HG02759 (cell line): Measurements from ENCODE around the gene SEMA3G.

Experiments
- ATAC-seq: cut with Tn5 transposase; IDR thresholded peaks from one replicate; pipeline ENCODE4 v1.9.1; 2021; ENCODE audit warnings: mild to moderate bottlenecking, moderate library complexity; ENCODE audit not compliant: unreplicated experiment

Gene SEMA3G

GRCh38 chr3:52454938-52455282, 10.0 kb upstream of the SEMA3G start:
- ATAC-seq = peak; percentile 13

DNA sequence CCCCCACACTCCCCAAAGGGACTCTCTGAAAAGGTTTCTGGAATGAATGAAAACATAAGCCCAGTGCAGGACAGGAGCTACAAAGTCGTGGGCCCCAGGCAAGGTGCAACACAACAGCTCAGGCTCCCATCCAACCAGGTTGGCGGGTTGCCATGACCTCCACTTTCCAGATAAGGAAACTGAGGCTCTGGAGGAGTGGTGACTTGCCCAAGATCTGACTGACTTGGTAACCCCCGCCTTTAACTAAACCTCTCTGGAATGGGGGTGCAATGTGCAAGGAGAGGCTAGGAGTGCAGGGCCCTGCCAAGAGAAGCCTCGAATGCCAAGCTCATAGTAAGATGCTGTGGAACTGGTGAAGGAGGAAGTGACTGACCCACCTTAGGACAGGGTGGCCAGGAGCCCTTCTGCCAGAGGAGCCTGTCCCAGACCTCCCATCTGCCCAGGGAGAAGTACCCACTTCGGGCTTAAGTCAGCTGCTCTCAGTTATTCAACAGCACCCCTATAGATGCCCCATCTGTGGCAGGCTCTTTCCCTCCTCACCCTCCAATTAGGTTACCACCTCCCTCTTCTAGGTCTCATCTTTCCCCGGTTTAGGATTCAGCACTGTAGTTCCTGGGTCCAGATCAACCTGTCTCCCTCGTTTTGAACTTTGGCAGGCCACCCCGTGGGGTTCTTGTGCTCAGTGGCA, 9.5 kb upstream of the SEMA3G start:
- ATAC-seq = no peak

- no peak for ATAC-seq
These were observed 8.8 kb upstream of the SEMA3G start, which contains the start of gene TNNC1 for GRCh38 chr3:52453496-52454249. Gene TNNC1 (minus strand): TSS chr3:52454041. CDS start chr3:52454015, 26 bp downstream.

- ATAC-seq = no peak
These were observed 7.8 kb upstream of the SEMA3G start for GRCh38 chr3:52452570-52453221.

DNA sequence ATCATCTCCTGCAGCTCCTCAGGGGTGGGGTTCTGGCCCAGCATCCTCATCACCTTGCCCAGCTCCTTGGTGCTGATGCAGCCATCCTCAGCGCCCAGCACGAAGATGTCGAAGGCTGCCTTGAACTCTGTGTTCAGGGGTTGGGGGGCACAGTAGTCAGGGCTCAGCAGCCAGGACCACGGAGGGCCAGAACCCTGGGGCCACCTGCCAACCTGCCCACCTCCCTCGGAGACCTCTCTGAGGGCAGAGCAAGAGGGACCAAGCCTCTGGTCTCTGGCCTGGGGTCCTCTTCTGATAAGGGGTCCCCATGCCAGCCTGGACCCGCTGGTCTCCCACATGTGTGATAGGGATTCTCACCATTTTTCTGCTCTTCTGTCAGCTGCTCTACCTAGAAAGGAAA, 7.2 kb upstream of the SEMA3G start:
- no peak for ATAC-seq

- ATAC-seq = no peak
These were observed 6.6 kb upstream of the SEMA3G start for GRCh38 chr3:52451237-52452083.

GRCh38 chr3:52450489-52451236, 5.8 kb upstream of the SEMA3G start:
- ATAC-seq = no peak

DNA sequence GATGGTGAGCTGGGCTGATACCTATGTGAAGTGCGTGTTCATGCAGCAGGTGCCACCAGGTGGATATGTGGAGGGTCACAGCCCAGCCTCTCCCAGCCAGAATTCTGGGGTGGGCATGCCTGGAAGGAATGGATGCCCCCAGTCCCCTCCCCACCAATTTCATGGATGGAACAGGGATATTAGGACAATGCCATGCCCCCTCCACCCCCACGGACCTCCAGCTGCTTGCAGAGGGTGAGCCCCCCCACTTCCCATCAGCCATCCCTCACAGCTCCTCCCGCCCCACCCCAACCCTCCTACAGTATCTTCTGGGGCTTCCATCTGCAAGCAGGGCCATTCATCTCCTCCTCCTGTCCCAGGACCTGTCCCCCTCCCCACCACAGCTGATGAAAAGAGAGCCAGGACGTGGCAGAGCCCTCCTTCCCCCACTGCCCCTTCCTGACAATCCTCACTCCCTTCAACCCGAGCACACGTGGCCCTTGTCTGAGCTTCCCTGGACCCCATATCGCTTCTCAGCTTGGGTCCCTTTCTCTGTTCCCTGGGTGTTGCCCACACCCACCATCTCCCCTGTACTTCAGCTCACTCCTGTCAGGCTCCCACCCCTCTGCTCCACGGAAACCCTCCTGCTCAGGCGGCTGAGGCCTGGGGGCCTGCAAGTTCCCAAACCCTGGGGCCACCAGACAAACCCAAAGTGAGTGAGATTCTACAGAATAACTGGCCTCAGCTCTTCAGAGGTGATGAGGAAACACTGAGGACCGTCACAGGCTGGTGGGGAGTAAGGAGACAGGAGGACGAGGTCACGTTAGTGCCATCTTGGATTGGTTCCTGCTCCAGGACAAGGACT, 2.8 kb upstream of the SEMA3G start:
- ATAC-seq = no peak

DNA sequence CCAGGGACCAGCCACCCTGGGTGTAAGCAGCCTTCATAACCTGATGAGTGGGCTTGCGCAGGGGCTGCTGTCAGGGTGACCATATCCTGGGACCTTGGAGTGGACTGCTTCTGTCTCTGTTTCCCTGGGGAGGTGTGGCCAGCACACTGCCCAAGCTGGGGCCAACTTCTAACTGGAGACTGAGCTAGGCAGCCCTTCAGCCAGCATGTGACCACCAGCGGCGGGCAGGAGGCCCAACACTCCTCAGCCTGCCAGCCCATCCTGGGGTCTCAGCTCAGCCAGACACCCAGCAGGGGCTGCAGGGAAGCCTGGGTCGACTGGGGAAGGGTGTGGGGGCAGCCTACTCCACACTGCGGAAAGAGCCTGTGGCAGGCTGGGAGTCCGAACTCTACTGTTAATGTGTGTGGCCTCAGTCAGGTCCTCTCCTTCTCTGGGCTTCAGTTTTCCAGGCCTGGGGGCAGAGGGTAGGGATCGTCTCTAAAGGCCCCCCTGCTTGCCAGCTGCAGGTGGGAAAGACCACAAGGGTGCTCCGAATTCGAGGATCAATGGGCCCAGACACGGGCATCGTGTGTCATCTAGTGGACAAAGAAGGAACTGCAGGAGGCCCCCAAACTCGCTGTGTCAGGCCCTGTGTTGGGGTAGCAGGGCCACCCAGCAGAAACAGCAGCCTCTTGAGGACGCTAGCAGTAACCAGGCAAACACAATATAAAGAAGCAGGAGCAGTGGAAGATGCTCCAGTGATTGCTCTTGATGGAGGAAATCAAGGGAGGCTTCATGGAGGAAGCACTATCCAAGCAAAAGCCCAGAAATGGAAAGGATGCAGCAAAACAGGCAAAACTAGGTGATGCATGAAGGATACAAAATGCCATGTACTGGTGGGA, 2.0 kb upstream of the SEMA3G start:
- peak; percentile 50 for ATAC-seq

DNA sequence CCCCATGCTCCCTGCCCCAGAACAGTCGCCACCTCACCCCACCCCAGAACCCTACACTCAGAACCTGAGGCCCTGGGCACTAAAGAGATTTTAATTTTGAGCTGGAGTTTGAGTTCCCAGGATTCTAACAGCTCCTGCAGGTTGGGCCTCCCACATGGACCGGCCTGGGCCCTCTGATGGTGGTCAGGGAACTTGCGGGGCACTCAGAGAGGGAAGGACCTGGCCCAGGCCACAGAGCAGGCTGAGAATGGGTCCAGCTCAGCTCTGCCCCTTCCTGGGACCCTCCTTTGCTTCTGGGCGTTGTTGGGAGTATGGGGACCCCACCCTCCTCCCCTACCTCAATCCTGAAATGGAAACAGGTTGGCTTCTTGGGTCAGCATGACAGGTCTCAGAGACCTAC, 1.1 kb upstream of the SEMA3G start:
- ATAC-seq = no peak

- no peak for ATAC-seq
These were observed 864 bp downstream of the SEMA3G start for GRCh38 chr3:52443791-52444687.

DNA sequence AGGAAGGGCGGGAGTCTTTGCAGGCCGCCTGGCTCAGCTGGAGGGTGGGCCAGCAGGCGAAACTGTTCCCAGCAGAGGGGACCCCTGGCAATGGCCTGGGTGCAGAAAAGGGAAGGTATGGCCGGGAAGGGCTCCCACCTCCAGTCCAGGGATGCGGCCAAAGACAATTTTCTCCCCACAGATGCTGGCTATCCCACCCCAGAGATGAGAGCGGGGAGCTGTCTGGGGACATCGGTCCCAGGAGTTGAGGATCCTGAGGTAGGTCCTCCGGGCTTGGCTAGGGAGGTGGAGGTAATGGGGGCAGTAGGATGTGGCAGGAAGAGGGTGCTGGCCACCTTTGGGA, 1.7 kb downstream of the SEMA3G start:
- no peak for ATAC-seq

DNA sequence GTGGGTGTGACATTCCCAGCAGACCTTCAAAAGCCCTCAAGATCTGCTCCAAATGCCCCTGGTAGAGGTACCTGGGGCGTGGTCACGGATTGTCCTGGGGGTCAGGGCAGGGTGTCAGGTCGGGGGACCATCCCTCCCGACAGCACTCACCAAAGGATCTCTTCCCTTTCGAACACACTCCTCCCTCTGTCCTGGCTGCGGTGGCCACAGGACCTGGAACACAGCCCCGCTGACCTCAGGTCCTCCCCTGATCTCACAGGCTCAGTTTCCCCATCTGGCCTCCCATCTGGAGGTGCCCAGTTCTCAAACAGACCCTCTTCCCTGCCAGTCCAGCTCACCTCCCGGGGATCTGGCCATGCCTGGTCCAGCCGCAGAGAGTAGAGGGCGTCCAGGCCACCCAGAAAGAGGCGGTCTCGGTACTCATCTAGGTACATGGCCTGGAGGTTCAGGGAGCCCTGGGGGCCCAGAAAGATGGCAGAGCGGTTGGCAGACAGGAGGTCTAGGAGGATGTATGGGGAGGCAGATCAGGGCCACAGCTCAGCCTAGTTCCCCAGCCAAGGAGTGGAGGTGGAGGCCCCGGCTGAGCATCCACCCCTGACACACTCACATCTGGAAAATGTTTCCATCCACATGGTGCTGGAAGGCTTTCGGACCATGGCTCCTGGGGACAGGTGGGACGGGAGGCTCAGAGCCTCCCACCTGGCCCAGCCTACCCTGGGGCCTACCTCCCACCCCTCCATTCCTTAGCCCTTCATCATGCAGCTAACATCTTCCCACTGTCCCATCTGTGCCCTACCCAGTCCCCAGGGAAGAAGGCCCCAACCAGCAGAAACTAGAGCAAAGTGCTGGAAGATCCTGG, 2.3 kb downstream of the SEMA3G start:
- ATAC-seq = no peak

- no peak for ATAC-seq
These were observed 3.1 kb downstream of the SEMA3G start for GRCh38 chr3:52441772-52442332.

DNA sequence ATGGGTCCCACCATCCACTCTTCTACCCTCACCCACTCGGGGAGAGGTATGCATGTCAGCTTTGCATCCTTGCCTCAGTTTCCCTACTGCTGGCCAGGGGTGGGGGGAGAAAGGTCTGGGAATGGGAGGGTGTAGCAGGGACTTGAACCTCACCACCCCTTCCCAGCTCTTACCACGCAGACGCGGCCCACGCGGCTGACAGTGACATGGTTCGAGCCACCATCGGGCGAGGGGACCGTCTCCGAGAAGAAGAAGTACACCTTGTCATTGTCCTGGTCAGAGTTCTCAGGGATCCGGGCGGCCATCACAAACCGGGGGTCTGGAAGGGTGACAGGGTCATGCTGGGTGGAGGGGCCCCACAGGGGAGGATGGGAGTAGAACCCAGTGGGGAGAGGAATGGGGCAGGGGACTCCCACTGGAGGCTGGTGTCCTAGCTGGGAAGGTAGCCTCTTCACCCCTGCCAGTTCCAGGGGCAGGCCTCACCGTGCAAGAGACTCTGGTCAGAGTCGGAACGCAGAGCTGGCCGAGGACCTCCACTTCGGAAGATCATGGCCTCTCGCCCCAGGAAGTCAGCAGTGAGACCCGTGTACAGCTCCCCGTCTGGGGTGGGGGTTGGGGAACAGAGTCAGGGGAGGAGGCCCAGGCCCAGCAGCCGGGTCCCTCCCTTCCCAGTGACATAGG, 3.7 kb downstream of the SEMA3G start:
- no peak for ATAC-seq

GRCh38 chr3:52440671-52441070, 4.2 kb downstream of the SEMA3G start:
- no peak for ATAC-seq
